ENCODE results near the gene ATP9B. TPM values are rescaled to one million over a fixed set of nuclear protein-coding genes. Genes with fewer than 3 reads are reported as not detected.

Gene ATP9B
- total RNA-seq, 1 experiment from 2014 or later = 17.8 TPM

GRCh38 chr18:79318142-79318673, 249.0 kb downstream of the ATP9B start:
- intact Hi-C loops (cut with micrococcal nuclease) = no loop called here
- ChIA-PET CTCF (no interaction called here), RAD21 (ENCODE audit: low non-redundant PET in 1 of 2, low total read pairs in 2 of 2, uncharacterized antibody in 2 of 2, unreplicated experiment in 2 of 2) (no interaction called here), POLR2A (no interaction called here)
- ATAC-seq = no peak
- Histone ChIP-seq H3K79me2 (ENCODE audit: insufficient read depth, low read length) (no peaks in the 10 kb centered on the region), H3K9ac (ENCODE audit: low read length) (no peak overlapping the region), H3K9me3 (ENCODE audit: control insufficient read depth in 1 of 2, insufficient read depth in 1 of 2, low read depth in 1 of 2, low read length in 2 of 2) (no peaks in the 10 kb centered on the region), H3K4me2 (ENCODE audit: low read length) (no peak overlapping the region), H3K9me2 (ENCODE audit: insufficient read depth) (no peaks in the 10 kb centered on the region), H2AFZ (ENCODE audit: low read depth, low read length, poor library complexity, severe bottlenecking) (no peak overlapping the region), H3K27ac (ENCODE audit: low read depth, low read length) (no peak overlapping the region), H3K4me3 (replicated peaks in 1 of 2; ENCODE audit: low read depth in 1 of 2, low read length in 2 of 2) (no peak overlapping the region), H3K36me3 (ENCODE audit: control insufficient read depth in 1 of 2, insufficient read depth in 2 of 2, low read length in 2 of 2) (no peaks in the 10 kb centered on the region), H3K27me3 (ENCODE audit: insufficient read depth, low read length) (no peaks in the 10 kb centered on the region), H3K4me1 (ENCODE audit: control insufficient read depth in 1 of 2, insufficient read depth in 2 of 2, low read length in 2 of 2) (no peaks in the 10 kb centered on the region), H4K20me1 (ENCODE audit: insufficient read depth) (no peaks in the 10 kb centered on the region)
- no peak for TF ChIP-seq SRF (IDR thresholded peaks at IDR 0.05; ENCODE audit: low read depth)
- no peak for TF ChIP-seq POLR2AphosphoS5 (IDR thresholded peaks at IDR 0.05; ENCODE audit: low read depth, low read length)
- TF ChIP-seq CTCF (IDR thresholded peaks at IDR 0.05 in 2 of 3, conservative IDR thresholded peaks at IDR 0.05 in 1 of 3; ENCODE audit: borderline replicate concordance in 1 of 3, insufficient read depth in 1 of 3, low read depth in 2 of 3, low read length in 2 of 3) = no peak
- no peak for TF ChIP-seq EZH2 (IDR thresholded peaks at IDR 0.05)
- no peak for TF ChIP-seq ZBTB33 (IDR thresholded peaks at IDR 0.05; ENCODE audit: extremely low read depth, insufficient replicate concordance, low read length)
- TF ChIP-seq ZNF274 (IDR thresholded peaks at IDR 0.05; ENCODE audit: low read depth, low read length) = no peak
- no peak for TF ChIP-seq SP1 (IDR thresholded peaks at IDR 0.05; ENCODE audit: low read depth)
- TF ChIP-seq YY1 (IDR thresholded peaks at IDR 0.05; ENCODE audit: extremely low read depth, insufficient replicate concordance, low read depth, low read length) = no peak
- TF ChIP-seq SIN3A (IDR thresholded peaks at IDR 0.05; ENCODE audit: low read depth) = no peak
- no peak for TF ChIP-seq CBX3 (IDR thresholded peaks at IDR 0.05; ENCODE audit: low read depth)
- no peak for TF ChIP-seq REST (IDR thresholded peaks at IDR 0.05; ENCODE audit: low read depth)
- no peak for TF ChIP-seq EZH2phosphoT487 (IDR thresholded peaks at IDR 0.05; ENCODE audit: borderline replicate concordance)
- TF ChIP-seq ZFX (IDR thresholded peaks at IDR 0.05) = no peak
- no peak for TF ChIP-seq ATF3 (IDR thresholded peaks at IDR 0.05)
- TF ChIP-seq FOSL1 (IDR thresholded peaks at IDR 0.05; ENCODE audit: low read depth) = no peak
- no peak for TF ChIP-seq EGR1 (IDR thresholded peaks at IDR 0.05; ENCODE audit: low read depth)
- TF ChIP-seq TCF7L2 (IDR thresholded peaks at IDR 0.05; ENCODE audit: borderline replicate concordance, extremely low read depth, insufficient read depth, insufficient read length) = no peak
- TF ChIP-seq POLR2A (IDR thresholded peaks at IDR 0.05; ENCODE audit: borderline replicate concordance, extremely low read depth, insufficient read depth, insufficient read length) = no peak
- TF ChIP-seq JUND (IDR thresholded peaks at IDR 0.05) = no peak
- TF ChIP-seq ELF1 (IDR thresholded peaks at IDR 0.05; ENCODE audit: borderline replicate concordance, low read depth) = no peak
- DNase-seq (ENCODE audit: low read depth, low spot score) = no peak
- BruUV-seq (replicated peaks) = no TSS peak

Data from HCT116 (cell line).